SK-N-SH (cell line): ENCODE data around the gene GPR37L1. TPM values are rescaled to one million over a fixed set of nuclear protein-coding genes. Genes with fewer than 3 reads are reported as not detected.

Experiments used
- CTCF ChIA-PET: fragments of 300-600, 350-600 bp; formaldehyde crosslinking; extraction: SDS; loops from one replicate; lab custom pipeline; 2021; lab: Yijun Ruan, JAX
- POLR2A ChIA-PET: fragments of 350-600 bp; sonication (Branson Sonifier 250); formaldehyde crosslinking; extraction: SDS; loops from one replicate; lab custom pipeline; 2020; ENCODE audit warnings: antibody characterized with exemption, inconsistent platforms; lab: Yijun Ruan, JAX
- DNase-seq: peaks from one replicate; pipeline ENCODE4 v3.0.0; 2012
- H2AFZ ChIP-seq: fragments of 200-600 bp; sonication (generic); 2 replicates; pipeline ENCODE4 v1.8.1; 2016; ENCODE audit warnings: antibody characterized with exemption, mild to moderate bottlenecking, low read depth
- H3F3A ChIP-seq: fragments of 200-600 bp; sonication (generic); replicated peaks from 2 replicates; pipeline ENCODE3; 2016; ENCODE audit warnings: antibody characterized with exemption, mild to moderate bottlenecking; ENCODE audit not compliant: insufficient read depth
- H3K27ac ChIP-seq, 2 experiments: fragments of 200-500 bp in 1 of 2; fragments of 200-600 bp in 1 of 2; sonication (Bioruptor generic) in 1 of 2; sonication (generic), shearing (Covaris generic) in 1 of 2; 2 replicates each; pipeline versions ENCODE4 v1.5.1 to v1.6.1; 2014 to 2016; ENCODE audit warnings: low read depth in 2 of 2, inconsistent platforms in 1 of 2, low read length in 1 of 2, mild to moderate bottlenecking in 1 of 2, mixed read lengths in 1 of 2
- H3K27me3 ChIP-seq: fragments of 200-600 bp; sonication (generic), shearing (Covaris generic); 2 replicates; pipeline ENCODE4 v1.6.1; 2016; ENCODE audit warnings: mixed run types; ENCODE audit not compliant: insufficient read depth
- H3K36me3 ChIP-seq, 2 experiments: fragments of 200-500 bp in 1 of 2; fragments of 200-600 bp in 1 of 2; sonication (Bioruptor generic) in 1 of 2; sonication (generic) in 1 of 2; replicated peaks in 1 of 2; 2 replicates each; pipeline versions ENCODE3 to v1.5.1; 2014 to 2016; ENCODE audit warnings: low read length in 1 of 2, mild to moderate bottlenecking in 1 of 2; ENCODE audit not compliant: insufficient read depth in 2 of 2, control insufficient read depth in 1 of 2
- H3K4me1 ChIP-seq, 2 experiments: fragments of 200-500 bp in 1 of 2; fragments of 200-600 bp in 1 of 2; sonication (Bioruptor generic) in 1 of 2; sonication (generic), shearing (Covaris generic) in 1 of 2; 2 replicates each; pipeline versions ENCODE4 v1.5.1 to v1.6.1; 2014 to 2016; ENCODE audit warnings: low read depth in 1 of 2, low read length in 1 of 2, mixed run types in 1 of 2; ENCODE audit not compliant: insufficient read depth in 2 of 2, control insufficient read depth in 1 of 2
- H3K4me2 ChIP-seq: fragments of 200-600 bp; sonication (generic), shearing (Covaris generic); 2 replicates; pipeline ENCODE4 v1.6.1; 2017; ENCODE audit warnings: mixed run types
- H3K4me3 ChIP-seq, 2 experiments: fragments of 200-500 bp in 1 of 2; fragments of 200-600 bp in 1 of 2; sonication (Bioruptor generic) in 1 of 2; sonication (generic), shearing (Covaris generic) in 1 of 2; 2 replicates each; pipeline versions ENCODE4 v1.5.1 to v1.8.1; 2014 to 2016; ENCODE audit warnings: low read depth in 2 of 2, inconsistent platforms in 1 of 2, low read length in 1 of 2, mild to moderate bottlenecking in 1 of 2, mixed read lengths in 1 of 2, moderate library complexity in 1 of 2
- H3K79me2 ChIP-seq: fragments of 200-600 bp; sonication (generic); 2 replicates; pipeline ENCODE4 v1.8.1; 2017; ENCODE audit warnings: mild to moderate bottlenecking; ENCODE audit not compliant: insufficient read depth
- H3K9ac ChIP-seq: fragments of 200-600 bp; sonication (generic); 2 replicates; pipeline ENCODE4 v1.6.1; 2017; ENCODE audit warnings: mixed run types
- H3K9me2 ChIP-seq: fragments of 200-600 bp; sonication (generic); 2 replicates; pipeline ENCODE4 v1.6.1; 2017; ENCODE audit warnings: mixed run types
- H3K9me3 ChIP-seq: fragments of 200-600 bp; sonication (generic); 2 replicates; pipeline ENCODE4 v1.6.1; 2017; ENCODE audit warnings: mixed run types, mild to moderate bottlenecking, moderate library complexity
- H4K20me1 ChIP-seq: fragments of 200-600 bp; sonication (generic); 2 replicates; pipeline ENCODE4 v1.6.1; 2017; ENCODE audit warnings: mild to moderate bottlenecking, mixed run types; ENCODE audit not compliant: insufficient read depth
- EZH2phosphoT487 ChIP-seq: fragments of 200-600 bp; sonication (generic); IDR thresholded peaks from 2 replicates; pipeline ENCODE4 v1.6.1; 2017; ENCODE audit warnings: low read depth, mixed run types, mild to moderate bottlenecking, antibody characterized with exemption, moderate library complexity, borderline replicate concordance
- FOXM1 ChIP-seq: IDR thresholded peaks from 2 replicates; pipeline ENCODE4 v1.4.0; 2012; ENCODE audit warnings: low read depth, mild to moderate bottlenecking
- GABPA ChIP-seq: IDR thresholded peaks from 2 replicates; pipeline ENCODE4 v1.4.0; 2012; ENCODE audit warnings: low read depth, mild to moderate bottlenecking
- GATA2 ChIP-seq: sonication (generic); formaldehyde crosslinking; IDR thresholded peaks from 2 replicates; pipeline ENCODE4 v1.5.0; 2020; ENCODE audit warnings: mild to moderate bottlenecking, missing genetic modification reagents
- JUND ChIP-seq: IDR thresholded peaks from 2 replicates; pipeline ENCODE4 v1.4.0; 2012
- MEF2A ChIP-seq: IDR thresholded peaks from 2 replicates; pipeline ENCODE4 v1.4.0; 2012; ENCODE audit warnings: low read depth, borderline replicate concordance
- SIN3A ChIP-seq: IDR thresholded peaks from 2 replicates; pipeline ENCODE4 v1.6.1; 2012; ENCODE audit warnings: low read depth, mild to moderate bottlenecking, low read length, moderate library complexity, borderline replicate concordance
- TCF12 ChIP-seq: IDR thresholded peaks from 2 replicates; pipeline ENCODE4 v1.4.0; 2012
- WGBS: methylation state at CpG from one replicate; pipeline ENCODE4 v1.1.6; 2017; ENCODE audit warnings: low lambda C conversion rate; 5-methylcytosine and 5-hydroxymethylcytosine counted together
- polyA plus RNA-seq, 3 experiments: library from polyadenylated mRNA; depleted of rRNA; stranded (reverse); fragments of >200 nt; gene quantifications; 2 replicates each; pipeline ENCODE4 v1.2.3, GENCODE V29; 2012
- TF ChIP-seq, protein P1 (sequence below): IDR thresholded peaks from 2 replicates; pipeline ENCODE4 v1.6.1; 2012; ENCODE audit warnings: mild to moderate bottlenecking, low read depth, low read length, moderate library complexity
- TF ChIP-seq, protein P2 (sequence below): IDR thresholded peaks from 2 replicates; pipeline ENCODE4 v1.4.0; 2012; ENCODE audit warnings: low read depth, borderline replicate concordance
- TF ChIP-seq, protein P3 (sequence below): IDR thresholded peaks from 2 replicates; pipeline ENCODE4; 2012

Gene GPR37L1
- polyA plus RNA-seq, 1 of the 3 experiments (the other 2 are of a cell fraction), result not detected

DNA sequence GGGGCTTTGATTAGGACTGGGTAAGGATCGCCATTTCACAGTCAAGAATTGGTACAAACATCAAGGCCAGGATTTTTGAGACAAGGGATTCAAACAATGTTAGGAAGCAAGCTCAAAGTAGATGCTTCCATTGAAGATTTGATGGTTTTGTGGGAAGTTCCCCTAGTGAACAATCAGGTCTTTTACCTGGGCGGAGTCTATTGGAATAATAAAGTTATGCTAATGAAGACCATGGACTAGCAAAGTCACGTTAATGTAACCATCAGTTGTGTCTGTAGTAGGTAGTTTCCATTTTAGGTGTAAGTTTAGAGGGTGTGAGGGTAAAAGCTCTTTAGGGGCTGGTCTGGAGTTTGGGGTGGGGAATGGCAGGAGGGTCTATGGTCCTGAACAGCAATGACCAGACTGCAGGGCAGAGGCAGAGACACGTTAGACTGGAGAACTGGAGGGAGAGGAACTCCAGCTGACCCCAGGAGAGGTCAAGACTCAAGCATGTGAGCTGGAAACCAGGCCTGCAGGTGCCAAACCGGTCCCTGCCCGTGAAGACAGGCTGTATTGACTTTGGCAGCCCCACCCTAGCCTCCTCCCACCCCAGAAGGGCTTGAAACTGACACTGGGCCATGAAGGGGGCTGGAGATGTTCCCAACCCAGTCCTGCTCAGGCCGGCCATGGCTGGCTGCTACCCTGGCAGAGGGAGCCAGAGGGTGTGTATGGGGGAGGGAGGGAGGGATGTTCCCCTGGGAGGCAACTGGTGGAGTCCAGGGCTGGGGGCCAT is 36.0 kb upstream of the GPR37L1 start:
- POLR2A ChIA-PET, result no interaction called here
- no peak for DNase-seq
- H3K9me2 ChIP-seq, result no peaks in the 10 kb centered on the region
- TF ChIP-seq GABPA (no peak), MEF2A (no peak), GATA2 (CRISPR knock-in tag) (no peak), JUND (no peak), FOXM1 (no peak), EZH2phosphoT487 (no peak), TCF12 (no peak), SIN3A (no peak)
- TF ChIP-seq, protein P1, sequence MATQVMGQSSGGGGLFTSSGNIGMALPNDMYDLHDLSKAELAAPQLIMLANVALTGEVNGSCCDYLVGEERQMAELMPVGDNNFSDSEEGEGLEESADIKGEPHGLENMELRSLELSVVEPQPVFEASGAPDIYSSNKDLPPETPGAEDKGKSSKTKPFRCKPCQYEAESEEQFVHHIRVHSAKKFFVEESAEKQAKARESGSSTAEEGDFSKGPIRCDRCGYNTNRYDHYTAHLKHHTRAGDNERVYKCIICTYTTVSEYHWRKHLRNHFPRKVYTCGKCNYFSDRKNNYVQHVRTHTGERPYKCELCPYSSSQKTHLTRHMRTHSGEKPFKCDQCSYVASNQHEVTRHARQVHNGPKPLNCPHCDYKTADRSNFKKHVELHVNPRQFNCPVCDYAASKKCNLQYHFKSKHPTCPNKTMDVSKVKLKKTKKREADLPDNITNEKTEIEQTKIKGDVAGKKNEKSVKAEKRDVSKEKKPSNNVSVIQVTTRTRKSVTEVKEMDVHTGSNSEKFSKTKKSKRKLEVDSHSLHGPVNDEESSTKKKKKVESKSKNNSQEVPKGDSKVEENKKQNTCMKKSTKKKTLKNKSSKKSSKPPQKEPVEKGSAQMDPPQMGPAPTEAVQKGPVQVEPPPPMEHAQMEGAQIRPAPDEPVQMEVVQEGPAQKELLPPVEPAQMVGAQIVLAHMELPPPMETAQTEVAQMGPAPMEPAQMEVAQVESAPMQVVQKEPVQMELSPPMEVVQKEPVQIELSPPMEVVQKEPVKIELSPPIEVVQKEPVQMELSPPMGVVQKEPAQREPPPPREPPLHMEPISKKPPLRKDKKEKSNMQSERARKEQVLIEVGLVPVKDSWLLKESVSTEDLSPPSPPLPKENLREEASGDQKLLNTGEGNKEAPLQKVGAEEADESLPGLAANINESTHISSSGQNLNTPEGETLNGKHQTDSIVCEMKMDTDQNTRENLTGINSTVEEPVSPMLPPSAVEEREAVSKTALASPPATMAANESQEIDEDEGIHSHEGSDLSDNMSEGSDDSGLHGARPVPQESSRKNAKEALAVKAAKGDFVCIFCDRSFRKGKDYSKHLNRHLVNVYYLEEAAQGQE, result no peak
- TF ChIP-seq, protein P2, sequence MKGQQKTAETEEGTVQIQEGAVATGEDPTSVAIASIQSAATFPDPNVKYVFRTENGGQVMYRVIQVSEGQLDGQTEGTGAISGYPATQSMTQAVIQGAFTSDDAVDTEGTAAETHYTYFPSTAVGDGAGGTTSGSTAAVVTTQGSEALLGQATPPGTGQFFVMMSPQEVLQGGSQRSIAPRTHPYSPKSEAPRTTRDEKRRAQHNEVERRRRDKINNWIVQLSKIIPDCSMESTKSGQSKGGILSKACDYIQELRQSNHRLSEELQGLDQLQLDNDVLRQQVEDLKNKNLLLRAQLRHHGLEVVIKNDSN, result no peak
- TF ChIP-seq, protein P3, sequence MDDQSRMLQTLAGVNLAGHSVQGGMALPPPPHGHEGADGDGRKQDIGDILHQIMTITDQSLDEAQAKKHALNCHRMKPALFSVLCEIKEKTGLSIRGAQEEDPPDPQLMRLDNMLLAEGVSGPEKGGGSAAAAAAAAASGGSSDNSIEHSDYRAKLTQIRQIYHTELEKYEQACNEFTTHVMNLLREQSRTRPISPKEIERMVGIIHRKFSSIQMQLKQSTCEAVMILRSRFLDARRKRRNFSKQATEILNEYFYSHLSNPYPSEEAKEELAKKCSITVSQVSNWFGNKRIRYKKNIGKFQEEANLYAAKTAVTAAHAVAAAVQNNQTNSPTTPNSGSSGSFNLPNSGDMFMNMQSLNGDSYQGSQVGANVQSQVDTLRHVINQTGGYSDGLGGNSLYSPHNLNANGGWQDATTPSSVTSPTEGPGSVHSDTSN, result no peak
- no peak overlapping the region for H3K4me3 ChIP-seq
- WGBS, result 63% methylated on average over 7 of the region's 7 CpGs
- no peaks in the 10 kb centered on the region for H3F3A ChIP-seq
- H3K9ac ChIP-seq, result no peak overlapping the region
- H3K79me2 ChIP-seq, result no peaks in the 10 kb centered on the region
- H3K4me2 ChIP-seq, result no peak overlapping the region
- H3K36me3 ChIP-seq, result no peaks in the 10 kb centered on the region
- H3K27ac ChIP-seq, result no peak overlapping the region
- H3K4me1 ChIP-seq, result peaks cover 0 to 5% of the 10 kb centered on the region in 2 experiments; a peak in 1 of 4 replicates
- CTCF ChIA-PET, result interaction anchor here (0.6 to 2.0 kb wide), 6 partner anchors 12 to 87 kb away, joined by 3 to 7 read pairs (median 4); partner anchors contain the start of gene GPR37L1
- no peak overlapping the region for H2AFZ ChIP-seq
- H3K27me3 ChIP-seq, result no peaks in the 10 kb centered on the region; the same call in 1 of the 2 replicates
- H4K20me1 ChIP-seq, result no peaks in the 10 kb centered on the region
- H3K9me3 ChIP-seq, result no peaks in the 10 kb centered on the region
